Activated CD8-positive, alpha-beta memory T cell treated with anti-CD3 and anti-CD28 coated beads for 4 hours (primary cell): Measurements from ENCODE around the gene ANAPC7.
A peak's percentile ranks its signal among the peaks of the same experiment; 100 is the strongest.
"Not testable (repeated sequence)": the region's sequence is repeated elsewhere in the genome, so short reads cannot be mapped to it uniquely, and the experiment has no call there.

ENCODE experiments used
- DNase-seq, 2 donors: peaks; one replicate each; pipeline ENCODE4 v3.0.0-alpha.2; 2020; ENCODE audit warnings: low read depth in 2 of 2

The ANAPC7 gene

GRCh38 chr12:110373962-110374611, 29.4 kb downstream of the ANAPC7 start:
- no peak for DNase-seq

GRCh38 chr12:110373425-110373824, 30.1 kb downstream of the ANAPC7 start:
- no peak for DNase-seq

- no peak for DNase-seq
Observed at GRCh38 chr12:110373025-110373424, 30.5 kb downstream of the ANAPC7 start.

GRCh38 chr12:110372056-110372425, 31.5 kb downstream of the ANAPC7 start:
- no peak for DNase-seq

- DNase-seq = no peak
Observed at GRCh38 chr12:110371408-110372055, 32.0 kb downstream of the ANAPC7 start.

GRCh38 chr12:110370732-110371231, 32.7 kb downstream of the ANAPC7 start:
- DNase-seq = no peak

- DNase-seq = no peak
Observed at GRCh38 chr12:110369992-110370391, 33.5 kb downstream of the ANAPC7 start.

- no peak for DNase-seq
Observed at GRCh38 chr12:110367181-110367864, 36.2 kb downstream of the ANAPC7 start.

- DNase-seq = no peak
Observed at GRCh38 chr12:110366321-110367142, 37.0 kb downstream of the ANAPC7 start.

GRCh38 chr12:110365489-110366320, 37.8 kb downstream of the ANAPC7 start:
- DNase-seq = no peak

- no peak for DNase-seq
Observed at GRCh38 chr12:110361216-110361615, 42.3 kb downstream of the ANAPC7 start.

- not testable (repeated sequence) for DNase-seq
Observed at GRCh38 chr12:110358384-110359097, 45.0 kb downstream of the ANAPC7 start.

GRCh38 chr12:110355073-110355472, 48.4 kb downstream of the ANAPC7 start:
- DNase-seq = no peak

- no peak for DNase-seq
Observed at GRCh38 chr12:110354172-110354780, 49.2 kb downstream of the ANAPC7 start.

GRCh38 chr12:110353211-110353965, 50.1 kb downstream of the ANAPC7 start:
- DNase-seq = no peak

GRCh38 chr12:110352401-110352800, 51.1 kb downstream of the ANAPC7 start:
- no peak for DNase-seq

- no peak for DNase-seq
Observed at GRCh38 chr12:110351119-110351518, 52.4 kb downstream of the ANAPC7 start.

- DNase-seq = peak; percentile 8 to 10
Observed at GRCh38 chr12:110349514-110350151, 53.9 kb downstream of the ANAPC7 start.

GRCh38 chr12:110349096-110349495, 54.4 kb downstream of the ANAPC7 start:
- DNase-seq = no peak
